Uterus (tissue), 2 donors: ENCODE results near the gene KRT7.

Source experiments
- POLR2A ChIP-seq, 2 donors: fragments of 450-650 bp; IDR thresholded peaks; one replicate each; pipeline ENCODE4 v1.6.1; 2016; ENCODE audit warnings: antibody characterized with exemption in 2 of 2, mild to moderate bottlenecking in 1 of 2, moderate library complexity in 1 of 2
- TF ChIP-seq, protein P1 (sequence below), 4 experiments: fragments of 200-600 bp in 2 of 4; fragments of 450-650 bp in 2 of 4; sonication (generic) in 2 of 4; IDR thresholded peaks; one replicate each; pipeline ENCODE4 v1.5.1; 2016 to 2019; ENCODE audit warnings: antibody characterized with exemption in 4 of 4, mild to moderate bottlenecking in 2 of 4, moderate library complexity in 1 of 4

DNA sequence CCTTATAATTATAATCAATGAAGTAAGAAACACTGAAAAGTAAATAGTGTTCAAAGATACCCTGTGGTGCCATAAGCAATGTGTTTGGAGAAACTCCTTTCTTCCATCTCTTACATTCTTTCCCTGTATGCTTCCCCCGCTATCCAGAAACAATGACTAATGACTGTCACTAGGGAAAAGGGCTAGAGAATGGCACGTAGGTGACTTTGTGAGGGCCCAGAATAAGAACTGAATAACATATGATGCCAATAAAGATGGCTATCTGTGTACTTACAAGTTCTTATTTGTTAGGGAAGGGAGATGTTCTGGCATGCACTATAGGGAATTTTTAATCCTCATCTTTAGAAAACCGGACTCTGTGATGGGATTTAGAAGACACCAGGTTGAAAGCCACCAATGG is 4.7 kb upstream of the KRT7 start:
- no peak for TF ChIP-seq POLR2A (IDR thresholded peaks at IDR 0.05)
- TF ChIP-seq, protein P1, sequence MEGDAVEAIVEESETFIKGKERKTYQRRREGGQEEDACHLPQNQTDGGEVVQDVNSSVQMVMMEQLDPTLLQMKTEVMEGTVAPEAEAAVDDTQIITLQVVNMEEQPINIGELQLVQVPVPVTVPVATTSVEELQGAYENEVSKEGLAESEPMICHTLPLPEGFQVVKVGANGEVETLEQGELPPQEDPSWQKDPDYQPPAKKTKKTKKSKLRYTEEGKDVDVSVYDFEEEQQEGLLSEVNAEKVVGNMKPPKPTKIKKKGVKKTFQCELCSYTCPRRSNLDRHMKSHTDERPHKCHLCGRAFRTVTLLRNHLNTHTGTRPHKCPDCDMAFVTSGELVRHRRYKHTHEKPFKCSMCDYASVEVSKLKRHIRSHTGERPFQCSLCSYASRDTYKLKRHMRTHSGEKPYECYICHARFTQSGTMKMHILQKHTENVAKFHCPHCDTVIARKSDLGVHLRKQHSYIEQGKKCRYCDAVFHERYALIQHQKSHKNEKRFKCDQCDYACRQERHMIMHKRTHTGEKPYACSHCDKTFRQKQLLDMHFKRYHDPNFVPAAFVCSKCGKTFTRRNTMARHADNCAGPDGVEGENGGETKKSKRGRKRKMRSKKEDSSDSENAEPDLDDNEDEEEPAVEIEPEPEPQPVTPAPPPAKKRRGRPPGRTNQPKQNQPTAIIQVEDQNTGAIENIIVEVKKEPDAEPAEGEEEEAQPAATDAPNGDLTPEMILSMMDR (IDR thresholded peaks at IDR 0.05), result no peak
